C4-2B (cell line): ENCODE results near the gene TMEM52B.

Experiments
- CTCF ChIP-seq: fragments of 450-650 bp; conservative IDR thresholded peaks from 2 replicates; pipeline ENCODE4 v1.5.1; 2017; ENCODE audit warnings: mild to moderate bottlenecking
- ZFX ChIP-seq: fragments of 450-650 bp; IDR thresholded peaks from 2 replicates; pipeline ENCODE4 v1.6.1; 2017

GRCh38 chr12:10226086-10226485 is 47.3 kb downstream of the TMEM52B start:
- TF ChIP-seq CTCF = no peak
- TF ChIP-seq ZFX = no peak
